DND-41 (cell line): ENCODE data around the gene STOML2.

Source experiments
- CTCF ChIP-seq: IDR thresholded peaks from 2 replicates; pipeline ENCODE4 v1.5.1; 2012; ENCODE audit warnings: borderline replicate concordance, low read length, moderate library complexity, mild to moderate bottlenecking; ENCODE audit not compliant: poor library complexity, severe bottlenecking; ENCODE audit errors: extremely low read depth
- EZH2 ChIP-seq: IDR thresholded peaks from 3 replicates; pipeline ENCODE4 v1.6.1; 2012; ENCODE audit warnings: borderline replicate concordance, low read depth, mild to moderate bottlenecking, moderate library complexity, low read length, inconsistent platforms; ENCODE audit not compliant: severe bottlenecking

- TF ChIP-seq CTCF (no peak), EZH2 (no peak)
Measured at GRCh38 chr9:35072461-35073278, 30.3 kb downstream of the STOML2 start, which contains the start of gene VCP.
